IPS-NIHi7 (cell line): ENCODE data around the gene PCMTD2.
A peak's percentile ranks its signal among the peaks of the same experiment; 100 is the strongest.

Experiments used
- DNase-seq: peaks from one replicate; pipeline ENCODE4 v3.0.0; 2012; ENCODE audit warnings: mixed read lengths; ENCODE audit errors: extremely low spot score

PCMTD2 gene

GRCh38 chr20:64255361-64256281 lies at the start of gene PCMTD2:
Gene PCMTD2 (plus strand): TSS chr20:64255748. CDS start chr20:64259966, 4,218 bp downstream.
- peak; percentile 98 for DNase-seq

DNA sequence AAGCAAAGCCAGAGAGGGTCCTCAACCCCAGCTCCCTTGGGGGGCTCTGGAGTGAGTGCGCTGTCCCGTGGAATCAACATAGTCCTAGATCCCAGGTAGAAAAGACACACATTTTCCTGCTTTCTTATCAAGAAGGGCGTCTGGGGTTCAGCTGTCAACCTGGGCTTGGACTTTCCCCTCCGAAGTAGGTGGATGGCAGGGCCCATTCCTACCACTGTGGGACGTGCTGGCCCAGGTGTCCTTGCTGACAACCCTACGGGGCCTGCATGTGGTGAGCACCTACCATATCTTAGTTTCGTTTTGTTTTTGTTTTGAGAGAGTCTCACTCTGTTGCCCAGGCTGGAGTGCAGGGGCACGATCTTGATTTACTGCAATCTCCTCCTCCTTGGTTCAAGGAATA lies 48.9 kb upstream of the PCMTD2 start:
- no peak for DNase-seq

GRCh38 chr20:64207641-64208590 lies 47.6 kb upstream of the PCMTD2 start:
- no peak for DNase-seq

DNA sequence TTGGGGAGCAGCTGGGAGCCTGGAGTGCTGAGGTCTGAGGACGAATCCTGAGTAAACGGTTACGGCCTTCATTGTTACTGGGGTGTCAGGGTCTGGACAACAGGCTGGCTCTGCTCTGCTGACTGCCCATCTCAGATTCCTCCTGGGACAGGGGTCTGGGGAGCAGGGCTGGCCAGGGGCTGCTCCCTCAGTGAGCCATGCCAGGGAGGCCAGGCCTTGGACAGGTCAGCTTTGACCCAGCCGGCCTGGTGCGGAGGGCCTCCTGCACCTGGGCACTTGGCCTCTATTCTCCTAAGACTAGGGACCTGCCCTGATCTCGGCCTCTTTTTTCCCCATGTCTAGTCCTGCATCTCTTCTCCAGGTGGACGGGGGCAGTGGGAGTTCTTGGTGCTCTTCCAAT lies 46.4 kb upstream of the PCMTD2 start:
- no peak for DNase-seq

DNA sequence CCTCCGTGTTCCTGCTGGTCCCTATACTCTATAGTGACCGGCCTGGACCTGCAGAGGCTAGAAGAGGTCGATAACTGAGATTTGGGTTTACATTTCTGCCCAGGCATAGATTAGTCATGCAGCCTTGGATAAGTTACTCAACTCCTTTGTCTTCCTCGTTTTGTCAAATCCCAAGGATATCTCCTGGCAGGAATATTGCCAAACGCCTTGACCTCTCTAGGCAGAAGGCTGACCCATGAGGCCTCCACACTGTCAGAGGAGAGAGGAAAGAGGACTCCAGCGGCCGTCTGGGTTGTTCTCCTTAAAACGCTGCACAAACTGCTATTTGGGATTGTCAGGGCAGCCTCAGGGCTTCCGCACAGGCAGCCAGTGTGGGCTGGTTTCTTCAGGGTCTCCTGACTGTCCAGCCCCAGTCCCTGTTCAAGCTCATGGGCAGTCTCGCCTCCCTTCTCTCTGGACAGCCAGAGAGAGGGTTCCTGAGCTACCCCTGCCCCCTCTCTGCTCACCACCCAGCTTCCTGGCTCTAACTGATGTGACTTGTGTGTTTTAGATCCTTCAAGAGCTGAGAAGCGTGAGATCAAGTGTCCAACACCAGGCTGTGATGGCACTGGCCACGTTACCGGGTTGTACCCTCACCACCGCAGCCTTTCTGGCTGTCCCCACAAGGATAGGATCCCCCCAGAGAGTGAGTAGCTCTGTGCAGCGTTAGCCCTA lies 44.7 kb upstream of the PCMTD2 start:
- DNase-seq = no peak

DNA sequence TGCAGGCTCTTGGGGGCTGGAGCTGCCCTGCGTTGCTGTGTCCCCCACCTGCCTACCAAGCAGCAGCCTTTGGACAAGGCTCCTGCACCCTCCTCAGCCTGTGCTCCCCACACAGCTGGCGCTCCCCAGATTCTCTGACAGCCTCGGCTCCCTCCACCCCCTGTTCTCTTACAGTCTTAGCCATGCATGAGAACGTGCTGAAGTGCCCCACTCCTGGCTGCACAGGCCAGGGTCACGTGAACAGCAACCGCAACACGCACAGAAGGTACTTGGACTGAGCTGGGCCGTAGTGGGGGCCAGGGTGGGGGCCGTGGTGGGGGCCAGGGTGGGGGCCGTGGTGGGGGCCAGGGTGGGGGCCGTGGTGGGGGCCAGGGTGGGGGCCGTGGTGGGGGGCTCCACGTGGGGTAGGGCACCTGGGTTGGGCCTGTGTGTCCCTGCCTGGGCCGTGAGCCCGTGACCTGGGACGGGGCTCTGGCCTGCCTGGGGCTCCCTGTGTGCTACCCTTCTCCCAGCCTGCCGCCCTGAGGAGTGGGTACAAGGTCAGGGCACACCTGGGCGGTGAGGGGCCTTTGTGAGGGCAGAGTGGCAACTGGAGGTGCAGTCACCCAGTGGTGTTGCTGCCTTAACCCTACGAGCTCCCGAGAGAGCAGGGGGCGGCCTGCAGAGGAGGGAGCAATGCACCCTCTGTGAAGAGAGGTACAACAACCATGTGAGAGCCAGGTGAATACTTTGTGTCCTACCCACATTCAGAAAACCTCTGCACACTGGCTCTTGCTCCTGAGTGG lies 43.5 kb upstream of the PCMTD2 start:
- DNase-seq = no peak

- DNase-seq = no peak
These were observed 42.8 kb upstream of the PCMTD2 start for GRCh38 chr20:64212755-64213154.

DNA sequence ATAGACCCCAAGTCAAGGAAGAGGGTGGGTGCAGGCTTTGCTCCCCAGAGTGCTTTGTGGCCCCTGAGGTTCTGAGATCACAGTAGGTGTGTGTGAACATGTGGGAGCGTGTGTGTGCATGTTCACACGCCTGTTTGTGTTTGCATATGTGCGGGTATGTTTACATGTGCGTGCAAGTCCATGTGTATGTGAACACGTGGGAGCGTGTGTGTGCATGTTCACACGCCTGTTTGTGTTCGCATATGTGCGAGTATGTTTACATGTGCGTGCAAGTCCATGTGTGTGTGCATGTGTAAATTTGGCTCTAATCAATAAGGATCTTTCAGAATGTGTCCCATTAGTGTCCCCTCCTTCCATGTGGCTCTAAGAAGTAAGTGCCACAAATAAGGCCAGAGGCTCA lies 41.4 kb upstream of the PCMTD2 start:
- no peak for DNase-seq

DNA sequence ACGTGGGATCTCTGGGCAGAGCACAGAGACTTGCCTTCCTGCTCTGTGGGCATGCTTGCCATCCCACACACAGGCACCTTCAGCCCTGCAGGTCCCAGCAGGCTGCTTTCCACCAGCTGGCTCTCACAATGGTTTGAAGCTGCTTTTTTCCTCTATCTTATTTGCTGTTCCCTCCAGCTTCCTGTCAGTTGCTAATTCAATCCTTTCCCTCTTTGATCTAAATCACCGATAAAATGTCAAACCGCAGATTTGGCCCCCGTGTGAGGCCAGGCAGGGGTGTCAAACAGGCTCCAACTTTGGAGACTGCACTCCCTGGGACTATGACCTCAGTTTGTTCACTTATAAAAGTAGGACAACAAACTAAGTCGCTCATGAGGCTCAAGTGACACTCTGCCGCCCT lies 40.6 kb upstream of the PCMTD2 start:
- no peak for DNase-seq

- DNase-seq = no peak
These were observed 39.5 kb upstream of the PCMTD2 start for GRCh38 chr20:64216036-64216435.

DNA sequence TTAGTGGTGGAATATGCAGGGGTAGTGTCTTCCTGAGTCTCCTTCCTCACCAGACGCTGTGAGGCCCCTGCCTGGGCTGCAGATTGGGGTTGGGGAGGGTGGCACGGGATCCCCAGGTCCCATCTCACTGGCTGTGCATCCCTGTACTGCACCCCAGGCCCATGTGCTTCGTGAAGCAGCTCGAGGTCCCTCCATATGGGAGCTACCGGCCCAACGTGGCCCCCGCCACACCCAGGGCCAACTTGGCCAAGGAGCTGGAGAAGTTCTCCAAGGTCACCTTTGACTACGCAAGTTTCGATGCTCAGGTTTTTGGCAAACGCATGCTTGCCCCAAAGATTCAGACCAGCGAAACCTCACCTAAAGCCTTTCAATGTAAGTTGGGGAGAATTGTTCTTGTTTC lies 38.6 kb upstream of the PCMTD2 start:
- no peak for DNase-seq

DNA sequence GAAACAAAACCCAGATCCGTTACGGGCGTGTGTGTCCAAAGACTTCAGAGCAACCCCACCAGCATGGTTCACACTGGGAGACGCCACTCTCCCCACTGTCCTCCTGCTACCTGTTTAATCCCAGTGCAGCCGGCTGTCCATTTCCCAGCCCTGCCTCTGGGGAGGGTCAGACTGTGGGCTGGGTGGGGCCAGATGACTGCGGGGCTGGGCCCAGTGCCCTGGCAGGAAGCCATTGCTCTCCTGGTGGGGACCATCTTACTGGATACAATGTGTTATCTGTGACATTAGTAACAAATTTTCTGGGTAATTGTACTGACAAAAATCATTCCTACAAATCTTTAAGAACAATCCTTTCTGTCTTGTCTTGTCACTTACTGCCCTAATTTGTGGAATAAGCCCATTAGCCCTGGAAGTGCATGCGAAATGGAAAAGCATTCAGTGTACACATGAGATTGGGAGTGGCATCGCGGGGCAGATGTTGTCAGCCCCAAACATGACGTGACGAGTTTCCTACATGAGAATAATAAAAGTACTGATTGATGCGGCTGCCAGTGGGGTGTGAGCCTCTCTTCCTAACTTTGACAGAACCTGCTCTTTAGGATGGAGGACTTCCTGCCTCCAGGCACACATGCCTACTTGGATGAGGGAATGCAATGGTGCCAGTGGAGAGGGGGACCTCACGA lies 37.9 kb upstream of the PCMTD2 start:
- no peak for DNase-seq

DNA sequence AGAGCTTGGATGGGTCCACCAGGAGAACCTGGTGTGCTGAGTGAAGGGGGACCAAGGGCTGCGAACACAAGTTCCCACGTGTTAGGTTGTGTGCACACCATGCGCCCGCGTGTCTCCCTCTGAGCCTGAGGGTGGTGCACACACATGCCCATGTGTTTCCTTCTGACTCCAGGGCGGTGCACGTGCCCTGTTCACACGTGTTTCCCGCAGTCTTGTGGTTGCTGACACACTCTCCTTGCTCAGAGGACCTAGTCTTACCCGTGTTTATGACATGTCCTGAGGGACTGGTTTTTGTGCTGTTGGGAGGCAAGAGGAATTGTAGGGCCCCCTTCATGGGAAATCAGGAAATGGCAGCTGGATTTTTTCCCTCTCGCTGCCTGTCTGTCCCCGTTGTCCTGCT lies 36.3 kb upstream of the PCMTD2 start:
- DNase-seq = no peak

DNA sequence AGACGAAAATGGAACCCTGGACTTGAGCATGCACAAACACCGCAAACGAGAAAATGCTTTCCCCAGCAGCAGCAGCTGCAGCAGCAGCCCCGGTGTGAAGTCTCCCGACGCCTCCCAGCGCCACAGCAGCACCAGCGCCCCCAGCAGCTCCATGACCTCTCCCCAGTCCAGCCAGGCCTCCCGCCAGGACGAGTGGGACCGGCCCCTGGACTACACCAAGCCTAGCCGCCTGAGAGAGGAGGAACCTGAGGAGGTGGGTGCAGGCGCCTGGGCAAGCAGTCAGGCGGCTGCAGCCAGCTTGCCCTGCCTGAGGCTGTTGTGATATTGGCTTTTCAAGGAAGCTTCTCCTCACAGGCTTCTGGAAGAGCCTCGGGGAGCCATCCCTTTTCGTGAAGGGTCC lies 35.8 kb upstream of the PCMTD2 start:
- no peak for DNase-seq

DNA sequence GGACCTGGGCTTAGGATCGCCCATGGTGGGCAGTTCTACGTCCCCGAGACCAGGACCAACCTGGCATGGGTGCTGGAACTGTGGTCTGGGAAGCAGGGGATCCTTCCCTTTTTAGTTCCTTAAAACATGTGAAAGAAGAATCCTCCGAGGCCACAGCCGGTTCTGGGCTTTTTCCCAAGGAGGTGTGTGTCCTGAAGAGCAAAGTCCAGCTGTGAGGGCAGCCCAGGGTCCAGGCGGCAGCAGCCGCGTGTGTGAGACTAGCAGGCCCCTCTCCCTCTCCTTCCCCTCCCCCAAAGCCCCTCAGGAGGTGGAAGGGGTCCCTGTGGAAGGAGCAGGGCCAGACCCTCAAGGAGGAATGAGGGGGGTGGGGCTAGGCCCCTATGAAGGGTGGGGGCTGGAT lies 35.1 kb upstream of the PCMTD2 start:
- no peak for DNase-seq

GRCh38 chr20:64220891-64221527 lies 34.5 kb upstream of the PCMTD2 start:
- no peak for DNase-seq

- DNase-seq = no peak
These were observed 33.2 kb upstream of the PCMTD2 start for GRCh38 chr20:64222291-64222735.

DNA sequence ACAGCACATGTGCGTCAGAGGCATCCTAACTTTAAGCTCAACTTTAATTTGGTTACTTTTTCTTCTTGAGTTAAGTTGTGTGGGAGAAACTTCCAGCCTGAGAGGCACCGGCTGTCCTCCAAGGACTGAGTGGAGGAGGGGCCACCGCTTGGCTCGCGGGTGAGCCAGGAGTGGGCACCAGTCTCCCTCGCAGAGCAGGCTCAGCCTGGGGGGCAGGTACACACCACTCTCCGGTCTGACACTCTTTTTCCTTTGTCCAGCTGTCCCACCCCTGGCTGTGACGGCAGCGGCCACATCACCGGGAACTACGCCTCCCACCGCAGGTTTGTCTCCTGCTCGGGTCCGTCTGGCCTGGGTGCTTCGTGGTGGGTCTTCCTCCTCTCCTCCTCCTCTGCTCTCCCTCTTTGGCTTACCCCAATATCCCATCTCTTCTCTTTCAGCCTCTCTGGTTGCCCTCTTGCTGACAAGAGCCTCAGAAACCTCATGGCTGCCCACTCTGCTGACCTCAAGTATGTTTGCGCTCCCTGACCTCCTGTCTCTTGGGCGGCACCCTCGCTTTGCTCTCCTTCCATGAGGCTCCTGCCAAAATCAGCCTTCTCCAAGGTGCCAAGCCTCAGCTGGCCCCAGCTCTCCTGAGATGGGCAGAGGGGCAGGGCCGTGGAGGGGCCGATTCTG lies 32.6 kb upstream of the PCMTD2 start:
- DNase-seq = no peak

GRCh38 chr20:64223526-64224067 lies 32.0 kb upstream of the PCMTD2 start:
- peak; percentile 98 for DNase-seq
